ENCODE results near the gene DPY19L2.
"Not testable (repeated sequence)": the region's sequence is repeated elsewhere in the genome, so short reads cannot be mapped to it uniquely, and the experiment has no call there.

DPY19L2 gene

DNA sequence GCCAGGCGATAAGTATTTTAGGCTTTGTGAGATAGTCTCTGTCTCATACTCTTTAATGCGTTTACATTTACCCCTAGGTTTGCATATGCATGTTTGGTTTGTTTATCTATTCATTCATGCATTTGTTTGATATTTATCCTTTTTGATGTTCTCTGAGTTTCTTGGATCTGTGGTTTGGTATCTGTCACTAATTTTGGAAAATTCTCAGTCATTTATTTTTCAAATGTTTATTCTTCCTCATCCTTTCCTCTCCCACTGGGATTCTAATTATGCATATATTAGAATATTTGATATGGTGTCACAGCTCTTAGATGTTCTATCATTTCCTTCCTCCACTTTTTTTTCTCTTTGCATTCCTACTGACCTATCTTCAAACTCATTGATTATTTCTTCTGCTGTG is 11.9 kb downstream of the DPY19L2 start:
- not testable (repeated sequence) for DNase-seq

- not testable (repeated sequence) for DNase-seq
These were observed 12.6 kb downstream of the DPY19L2 start for GRCh38 chr12:63655543-63656257.

DNA sequence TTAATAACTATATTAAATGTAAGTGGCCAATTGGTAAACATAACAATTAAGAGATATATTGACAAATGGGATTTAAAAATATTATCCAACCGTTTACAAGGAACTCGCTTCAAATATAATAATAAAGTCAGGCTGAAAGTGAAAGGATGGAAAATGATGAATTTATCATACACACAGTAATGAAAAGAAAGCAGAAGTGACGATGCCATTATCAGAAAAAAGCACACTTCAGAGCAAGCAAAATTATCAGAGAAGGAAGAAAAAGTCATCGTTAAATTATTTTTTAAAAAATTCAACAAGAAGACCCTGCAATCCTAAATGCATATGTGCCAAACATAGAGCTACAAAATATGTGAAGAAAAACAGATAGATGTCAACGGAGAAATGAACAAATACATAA is 13.8 kb downstream of the DPY19L2 start:
- not testable (repeated sequence) for DNase-seq

DNA sequence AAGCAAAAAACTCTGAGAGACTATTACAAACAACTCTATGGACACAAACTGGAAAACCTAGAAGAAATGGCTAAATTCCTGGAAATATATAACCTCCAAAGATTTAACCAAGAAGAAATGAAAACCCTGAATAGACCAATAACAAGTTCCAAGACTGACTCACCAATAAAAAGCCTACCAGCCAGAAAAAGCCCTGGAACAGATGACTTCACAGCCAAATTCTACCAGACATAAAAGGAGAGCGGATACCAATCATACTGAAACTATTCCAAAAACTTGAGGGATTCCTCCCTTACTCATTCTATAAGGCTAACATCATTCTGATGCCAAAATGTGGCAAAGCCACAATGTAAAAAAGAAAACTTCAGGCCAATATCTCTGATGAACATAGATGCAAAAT is 18.8 kb downstream of the DPY19L2 start:
- DNase-seq: not testable (repeated sequence)

DNA sequence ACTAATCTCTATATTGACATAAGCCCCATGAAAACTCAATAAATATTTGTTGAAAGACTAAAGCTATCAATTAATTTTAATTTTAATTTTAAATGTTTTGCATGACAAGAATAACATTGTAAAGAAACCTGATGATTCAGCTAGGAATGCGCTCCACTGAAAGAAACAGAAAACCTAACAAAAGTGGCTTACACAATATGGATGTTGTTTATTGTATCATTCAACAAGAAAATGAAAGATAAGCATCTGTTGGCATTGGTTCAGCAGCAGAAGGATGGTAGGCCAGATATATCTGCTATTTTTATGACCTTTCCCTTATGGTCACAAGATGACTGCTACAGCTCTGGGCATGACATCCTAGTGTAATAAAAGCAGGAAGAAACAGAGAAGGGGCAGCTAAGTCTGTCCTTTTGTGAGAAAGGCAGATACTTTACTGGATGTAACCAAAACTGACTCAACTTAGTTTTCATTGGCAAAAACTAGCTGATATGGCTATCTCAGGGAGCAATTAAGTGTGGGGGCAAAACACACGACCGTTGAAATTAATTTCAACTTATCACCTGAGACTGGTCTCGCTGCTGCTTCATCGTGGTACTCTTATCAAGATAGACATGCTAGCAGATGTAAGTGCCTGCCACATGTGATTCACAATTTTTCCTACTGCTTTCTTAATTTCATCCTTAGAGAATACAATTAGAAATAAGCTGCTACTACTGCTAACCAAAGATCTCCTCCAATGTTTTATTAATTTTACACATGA is 24.7 kb downstream of the DPY19L2 start:
- not testable (repeated sequence) for DNase-seq

GRCh38 chr12:63624258-63624657 is 44.0 kb downstream of the DPY19L2 start:
- not testable (repeated sequence) for DNase-seq

DNA sequence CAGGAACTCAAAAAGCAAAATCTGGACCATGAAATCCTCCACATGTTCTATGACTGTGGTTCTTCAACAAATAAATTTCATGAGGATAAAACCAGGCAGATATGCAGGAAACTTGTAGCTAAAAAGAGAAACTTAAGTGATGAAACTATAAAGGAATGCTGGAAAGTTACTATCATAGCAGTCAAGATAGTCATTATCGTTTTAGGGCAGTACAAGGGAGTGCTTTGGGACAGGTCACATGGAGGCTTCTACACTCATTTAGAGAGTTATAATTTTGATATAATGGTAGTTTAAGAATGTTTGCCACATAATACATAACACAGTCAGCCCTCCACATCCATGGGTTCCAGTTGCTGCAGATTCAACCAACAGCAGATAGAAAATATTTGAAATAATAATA is 52.7 kb downstream of the DPY19L2 start:
- not testable (repeated sequence) for DNase-seq

DNA sequence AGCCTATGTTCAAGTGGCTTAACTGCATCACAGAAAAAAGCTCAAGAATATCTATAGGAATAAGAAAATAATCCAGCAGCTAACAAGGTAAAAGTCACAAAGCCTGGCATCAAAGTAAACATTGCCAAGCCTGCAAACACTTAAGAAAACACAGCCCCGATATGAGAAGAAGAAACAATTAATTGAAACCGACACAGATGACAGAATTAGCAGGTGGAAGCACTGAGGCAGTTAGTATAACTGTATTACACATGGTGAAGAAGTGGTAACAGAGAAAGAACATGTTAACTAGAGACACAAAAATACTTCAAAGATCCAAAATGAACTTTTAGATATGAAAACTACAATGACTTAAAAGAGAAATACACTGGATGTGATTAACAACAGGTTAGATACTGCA is 57.0 kb downstream of the DPY19L2 start:
- DNase-seq: not testable (repeated sequence)

DNA sequence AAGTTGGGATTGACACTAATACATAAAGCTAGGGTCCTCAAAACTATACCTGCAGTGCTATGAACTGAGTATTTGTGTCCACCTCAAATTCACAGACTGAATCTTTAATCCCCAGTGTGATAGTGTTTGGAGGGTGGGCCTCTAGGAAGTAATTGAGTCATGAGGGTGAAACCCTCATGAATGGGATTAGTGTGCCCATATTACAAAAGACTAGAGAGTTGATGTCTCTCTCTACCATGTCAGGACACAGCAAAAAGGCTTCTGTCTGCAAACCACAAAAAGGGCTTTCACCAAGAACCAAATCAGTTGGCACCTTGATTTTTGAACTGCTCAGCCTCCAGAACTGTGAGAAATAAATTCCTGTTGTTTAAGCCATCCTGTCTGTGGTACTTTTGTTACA is 59.0 kb downstream of the DPY19L2 start:
- DNase-seq: not testable (repeated sequence)

GRCh38 chr12:63604985-63605384 is 63.3 kb downstream of the DPY19L2 start:
- DNase-seq: not testable (repeated sequence)

- not testable (repeated sequence) for DNase-seq
These were observed 73.5 kb downstream of the DPY19L2 start for GRCh38 chr12:63594828-63595227.

GRCh38 chr12:63584426-63584825 is 83.9 kb downstream of the DPY19L2 start:
- DNase-seq: not testable (repeated sequence)

DNA sequence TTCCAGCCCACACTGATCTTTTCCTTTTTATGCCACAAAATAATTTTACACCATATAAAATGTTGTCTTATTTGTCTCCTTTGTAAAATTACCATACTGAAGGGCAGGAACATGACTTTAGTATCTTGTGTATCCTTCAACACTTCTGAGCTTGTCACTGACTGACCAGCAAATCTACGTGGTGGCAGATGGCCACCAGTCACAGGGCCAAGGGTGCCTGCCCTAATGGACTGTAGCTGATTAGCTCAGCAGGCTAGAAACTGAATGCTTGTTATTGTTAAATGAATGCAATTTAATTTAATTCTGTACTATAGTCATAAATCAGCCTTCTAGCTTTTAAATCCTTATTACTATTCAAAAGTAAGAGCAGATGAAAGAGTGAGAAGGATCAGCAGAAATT is 85.0 kb downstream of the DPY19L2 start:
- DNase-seq: not testable (repeated sequence)

DNA sequence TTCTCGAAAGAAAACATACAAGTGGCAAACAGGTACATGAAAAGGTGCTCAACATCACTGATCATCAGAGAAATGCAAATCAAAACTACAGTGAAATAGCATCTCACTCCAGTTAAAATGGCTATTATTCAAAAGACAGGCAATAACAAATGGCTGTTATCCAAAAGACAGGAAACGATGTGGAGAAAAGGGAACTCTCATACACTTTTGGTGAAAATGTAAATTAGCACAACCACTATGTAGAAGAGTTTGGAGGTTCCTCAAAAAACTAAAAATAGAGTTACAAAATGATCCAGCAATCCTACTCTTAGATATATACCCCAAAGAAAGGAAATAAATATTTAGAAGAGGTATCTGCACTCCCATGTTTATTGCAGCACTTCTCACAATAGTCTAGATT is 90.7 kb downstream of the DPY19L2 start:
- not testable (repeated sequence) for DNase-seq

- DNase-seq: not testable (repeated sequence)
These were observed 96.3 kb downstream of the DPY19L2 start for GRCh38 chr12:63572038-63572437.

DNA sequence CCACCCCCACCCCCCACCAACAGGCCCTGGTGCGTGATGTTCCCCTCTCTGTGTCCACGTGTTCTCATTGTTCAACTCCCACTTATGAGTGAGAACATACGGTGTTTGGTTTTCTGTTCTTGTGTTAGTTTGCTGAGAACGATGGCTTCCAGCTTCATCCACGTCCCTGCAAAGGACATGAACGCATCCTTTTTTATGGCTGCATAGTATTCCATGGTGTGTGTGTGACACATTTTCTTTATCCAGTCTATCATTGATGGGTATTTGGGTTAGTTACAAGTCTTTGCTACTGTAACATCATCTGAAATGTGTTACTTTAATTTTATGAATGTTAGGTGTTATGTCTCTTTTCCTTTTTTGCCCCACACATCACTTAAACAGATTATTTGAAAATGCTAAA is 109.8 kb downstream of the DPY19L2 start:
- DNase-seq: not testable (repeated sequence)

DNA sequence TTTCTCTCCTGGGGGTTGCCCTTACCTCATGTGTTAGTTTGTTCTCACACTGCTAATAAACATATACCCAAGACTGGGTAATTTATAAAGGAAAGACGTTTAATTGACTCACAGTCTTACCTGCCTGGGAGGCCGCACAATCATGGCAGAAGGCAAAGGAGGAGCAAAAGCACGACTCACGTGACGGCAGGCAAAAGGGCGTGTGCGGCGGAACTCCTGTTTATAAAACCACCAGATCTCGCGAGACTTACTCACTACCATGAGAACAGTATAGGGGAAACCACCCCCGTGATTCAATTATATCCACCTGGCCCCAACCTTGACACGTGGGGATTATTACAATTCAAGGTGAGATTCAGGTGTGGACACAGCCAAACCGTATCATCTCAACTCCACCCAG is 116.9 kb downstream of the DPY19L2 start:
- DNase-seq: not testable (repeated sequence)

- DNase-seq: not testable (repeated sequence)
These were observed 119.3 kb downstream of the DPY19L2 start for GRCh38 chr12:63549034-63549433.

- not testable (repeated sequence) for DNase-seq
These were observed 122.9 kb downstream of the DPY19L2 start for GRCh38 chr12:63545298-63545916.

- not testable (repeated sequence) for DNase-seq
These were observed 129.6 kb downstream of the DPY19L2 start for GRCh38 chr12:63538656-63539055.

- DNase-seq: not testable (repeated sequence)
These were observed 130.5 kb downstream of the DPY19L2 start for GRCh38 chr12:63537838-63538237.

DNA sequence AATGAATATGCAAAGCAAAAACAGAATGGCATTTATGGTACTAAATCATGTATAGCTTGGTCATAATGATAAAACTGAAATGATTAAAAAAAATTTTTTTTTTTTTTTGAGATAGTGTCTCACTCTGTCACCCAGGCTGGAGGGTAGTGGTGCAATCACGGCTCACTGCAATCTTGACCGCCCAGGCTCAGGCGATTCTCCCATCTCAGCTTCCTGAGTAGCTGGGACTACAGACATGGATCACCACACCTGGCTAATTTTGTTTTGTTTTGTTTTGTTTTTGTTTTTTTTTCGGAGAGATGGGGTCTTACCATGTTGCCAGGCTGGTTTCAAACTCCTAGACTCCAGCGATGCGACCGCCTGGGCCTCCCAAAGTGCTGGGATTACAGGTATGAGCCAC is 138.7 kb downstream of the DPY19L2 start:
- DNase-seq: not testable (repeated sequence)

GRCh38 chr12:63525831-63526230 is 142.5 kb downstream of the DPY19L2 start:
- no peak for DNase-seq

DNA sequence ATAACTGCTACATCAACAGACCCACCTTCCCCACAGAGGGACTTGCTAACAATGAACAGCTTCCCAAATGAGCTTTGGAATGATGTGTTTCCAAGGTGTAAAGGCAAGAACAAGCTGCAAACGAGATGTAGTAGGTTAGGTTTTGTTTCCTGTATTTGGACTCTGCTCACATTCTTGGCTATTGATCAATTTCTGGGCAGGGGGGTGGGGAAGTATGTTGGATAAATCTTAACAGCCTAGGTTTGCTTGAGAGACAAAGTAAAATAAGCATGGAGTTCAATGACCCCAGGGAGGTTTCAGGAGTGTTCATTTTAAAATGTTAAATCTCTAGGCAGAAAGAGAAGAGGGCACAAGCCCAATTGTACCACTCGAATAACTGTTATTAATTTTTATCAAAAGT is 146.6 kb downstream of the DPY19L2 start:
- DNase-seq: no peak

Measured in DMS79 treated with DMSO at 0.1 percent for 48 hours (cell line).